Measurements from ENCODE around the gene SLC6A15. TPM values are rescaled to one million over a fixed set of nuclear protein-coding genes. Genes with fewer than 3 reads are reported as not detected.

Gene SLC6A15
- total and polyA plus RNA-seq, 2 of the 8 experiments (the other 6 are each of a cell fraction or from before 2014, with no cell fraction given) = 3.1 to 42.0 TPM

DNA sequence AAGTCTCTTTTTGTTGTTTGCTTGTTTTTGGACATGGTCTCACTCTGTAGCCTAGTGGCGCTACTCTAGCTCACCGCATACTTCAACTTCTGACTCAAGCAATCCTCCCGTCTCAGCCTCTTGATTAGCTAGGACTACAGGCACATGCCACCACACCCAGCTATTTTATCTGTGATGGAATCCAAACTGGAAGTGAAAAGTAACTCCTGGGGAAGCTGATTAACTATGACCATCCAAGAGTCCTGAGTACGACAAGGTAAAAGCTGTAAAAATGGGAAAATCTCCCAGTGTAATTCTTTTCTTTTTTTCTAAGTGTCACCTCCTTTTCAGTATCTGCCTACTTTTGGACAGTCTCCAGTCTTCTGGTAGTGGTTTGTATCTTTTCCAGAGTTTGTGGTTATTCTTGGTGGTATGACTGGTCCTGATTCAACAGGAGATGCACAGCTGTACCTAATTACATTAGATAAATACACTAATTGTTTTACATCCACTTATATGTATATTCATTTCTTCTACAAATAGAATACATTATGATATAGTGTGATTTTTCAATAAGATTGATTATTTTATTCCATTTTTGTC, 97.8 kb downstream of the SLC6A15 start:
- CTCF ChIA-PET (ENCODE audit: partially characterized antibody) = interaction anchor here (0.7 to 1.3 kb wide), 3 partner anchors 12 to 215 kb away, joined by 3 read pairs; no protein-coding TSS in a partner anchor

More for the DNA sequence above, 97.8 kb downstream of the SLC6A15 start:
- Histone ChIP-seq H2BK15ac (ENCODE audit: low read length) (no peak overlapping the region), H4K5ac (ENCODE audit: insufficient read length, low read depth, low read length) (no peak overlapping the region), H3K9me3 (ENCODE audit: insufficient read depth in 2 of 2, low read depth in 1 of 2, low read length in 1 of 2) (no peaks in the 10 kb centered on the region), H3K4me2 (ENCODE audit: insufficient read depth in 1 of 2, low read depth in 2 of 2, low read length in 2 of 2) (no peak overlapping the region), H3K23ac (ENCODE audit: insufficient read length) (no peak overlapping the region), H2AK5ac (ENCODE audit: low read depth, low read length) (no peak overlapping the region), H4K91ac (replicated peaks; ENCODE audit: insufficient read length, low read length) (no peak overlapping the region), H2BK120ac (replicated peaks; ENCODE audit: low read depth, low read length) (no peak overlapping the region), H3K79me2 (ENCODE audit: control insufficient read depth in 1 of 2, insufficient read depth in 2 of 2, low read length in 2 of 2) (no peaks in the 10 kb centered on the region), H3K23me2 (ENCODE audit: low read depth, low read length) (no peaks in the 10 kb centered on the region), H3K36me3 (ENCODE audit: control insufficient read depth in 2 of 4, insufficient read depth in 4 of 4, low read length in 3 of 4) (no peaks in the 10 kb centered on the region), H3K4me1 (replicated peaks in 1 of 4; ENCODE audit: control insufficient read depth in 3 of 4, insufficient read depth in 4 of 4, low read length in 3 of 4) (no peaks in the 10 kb centered on the region), H3K14ac (ENCODE audit: insufficient read length) (no peak overlapping the region), H2BK20ac (ENCODE audit: low read length) (no peak overlapping the region), H2BK12ac (ENCODE audit: low read depth, low read length) (no peak overlapping the region), H3K79me1 (ENCODE audit: low read depth, low read length) (no peaks in the 10 kb centered on the region), H2BK5ac (ENCODE audit: low read depth, low read length) (no peak overlapping the region), H3K18ac (ENCODE audit: extremely low read depth, low read length) (no peak overlapping the region), H3K9ac (replicated peaks in 1 of 4; ENCODE audit: extremely low read depth in 1 of 4, low read depth in 3 of 4, low read length in 3 of 4) (no peak overlapping the region), H3K4ac (replicated peaks; ENCODE audit: insufficient read length, low read depth, low read length) (no peak overlapping the region), H3K27me3 (replicated peaks in 1 of 4; ENCODE audit: control insufficient read depth in 3 of 4, extremely low read depth in 1 of 4, insufficient read depth in 3 of 4, low read length in 3 of 4) (no peaks in the 10 kb centered on the region), H3K4me3 (ENCODE audit: extremely low read depth in 1 of 4, insufficient read depth in 2 of 4, low read depth in 3 of 4, low read length in 4 of 4) (no peak overlapping the region), H4K8ac (ENCODE audit: extremely low read depth, insufficient read depth, low read length) (no peak overlapping the region), H4K20me1 (replicated peaks in 1 of 2; ENCODE audit: control insufficient read depth in 1 of 2, insufficient read depth in 2 of 2, low read length in 2 of 2) (no peaks in the 10 kb centered on the region), H3K27ac (ENCODE audit: low read depth, low read length) (no peak overlapping the region), H2AFZ (ENCODE audit: low read length) (no peak overlapping the region), H3K56ac (replicated peaks; ENCODE audit: insufficient read length, low read depth, low read length) (no peak overlapping the region)
- POLR2A ChIA-PET (ENCODE audit: partially characterized antibody) = no interaction called here
- WGBS, 2 experiments (ENCODE audit: extremely low coverage in 1 of 2, insufficient coverage in 1 of 2, insufficient read length in 1 of 2, insufficient replicate concordance in 2 of 2, low coverage in 1 of 2, low lambda C conversion rate in 2 of 2, missing lambda C conversion rate in 1 of 2) = 81% methylated on average over 4 of the region's 4 CpGs; no CpG with 5 or more reads in 1 of the 2 experiments
- DNase-seq (ENCODE audit: low read depth in 1 of 2, low spot score in 2 of 2) (no peak), FAIRE-seq (no peak)
- no peak for TF ChIP-seq RAD21 (IDR thresholded peaks at IDR 0.05 in 1 of 2, conservative IDR thresholded peaks at IDR 0.05 in 1 of 2; ENCODE audit: low read depth in 2 of 2, low read length in 2 of 2)
- no peak for TF ChIP-seq EP300 (IDR thresholded peaks at IDR 0.05; ENCODE audit: borderline replicate concordance in 1 of 2, low read depth in 2 of 2, low read length in 2 of 2)
- TF ChIP-seq FOSL1 (IDR thresholded peaks at IDR 0.05; ENCODE audit: insufficient read depth, low read depth, low read length) = no peak
- no peak for TF ChIP-seq NRF1 (IDR thresholded peaks at IDR 0.05; ENCODE audit: low read depth, low read length)
- no peak for TF ChIP-seq CHD1 (IDR thresholded peaks at IDR 0.05; ENCODE audit: low read depth, low read length)
- TF ChIP-seq GTF2F1 (IDR thresholded peaks at IDR 0.05; ENCODE audit: borderline replicate concordance, low read depth, low read length) = no peak
- no peak for TF ChIP-seq SIN3A (conservative IDR thresholded peaks at IDR 0.05 in 1 of 2, IDR thresholded peaks at IDR 0.05 in 1 of 2; ENCODE audit: low read depth in 1 of 2, low read length in 2 of 2)
- no peak for TF ChIP-seq SAP30 (IDR thresholded peaks at IDR 0.05; ENCODE audit: insufficient read depth, insufficient replicate concordance, low read length)
- no peak for TF ChIP-seq POLR2AphosphoS5 (IDR thresholded peaks at IDR 0.05; ENCODE audit: low read depth, low read length)
